ENCODE data around the gene RECQL5.

GRCh38 chr17:75584849-75585175 is 82.1 kb downstream of the RECQL5 start:
- TF ChIP-seq, protein P1, sequence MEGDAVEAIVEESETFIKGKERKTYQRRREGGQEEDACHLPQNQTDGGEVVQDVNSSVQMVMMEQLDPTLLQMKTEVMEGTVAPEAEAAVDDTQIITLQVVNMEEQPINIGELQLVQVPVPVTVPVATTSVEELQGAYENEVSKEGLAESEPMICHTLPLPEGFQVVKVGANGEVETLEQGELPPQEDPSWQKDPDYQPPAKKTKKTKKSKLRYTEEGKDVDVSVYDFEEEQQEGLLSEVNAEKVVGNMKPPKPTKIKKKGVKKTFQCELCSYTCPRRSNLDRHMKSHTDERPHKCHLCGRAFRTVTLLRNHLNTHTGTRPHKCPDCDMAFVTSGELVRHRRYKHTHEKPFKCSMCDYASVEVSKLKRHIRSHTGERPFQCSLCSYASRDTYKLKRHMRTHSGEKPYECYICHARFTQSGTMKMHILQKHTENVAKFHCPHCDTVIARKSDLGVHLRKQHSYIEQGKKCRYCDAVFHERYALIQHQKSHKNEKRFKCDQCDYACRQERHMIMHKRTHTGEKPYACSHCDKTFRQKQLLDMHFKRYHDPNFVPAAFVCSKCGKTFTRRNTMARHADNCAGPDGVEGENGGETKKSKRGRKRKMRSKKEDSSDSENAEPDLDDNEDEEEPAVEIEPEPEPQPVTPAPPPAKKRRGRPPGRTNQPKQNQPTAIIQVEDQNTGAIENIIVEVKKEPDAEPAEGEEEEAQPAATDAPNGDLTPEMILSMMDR (IDR thresholded peaks at IDR 0.05) = no peak
- no peak for TF ChIP-seq POLR2A (IDR thresholded peaks at IDR 0.05)
